Measurements from ENCODE around the gene AP2A1.
A peak's percentile ranks its signal among the peaks of the same experiment; 100 is the strongest.
"Not testable (repeated sequence)": the region's sequence is repeated elsewhere in the genome, so short reads cannot be mapped to it uniquely, and the experiment has no call there.

AP2A1 gene

DNA sequence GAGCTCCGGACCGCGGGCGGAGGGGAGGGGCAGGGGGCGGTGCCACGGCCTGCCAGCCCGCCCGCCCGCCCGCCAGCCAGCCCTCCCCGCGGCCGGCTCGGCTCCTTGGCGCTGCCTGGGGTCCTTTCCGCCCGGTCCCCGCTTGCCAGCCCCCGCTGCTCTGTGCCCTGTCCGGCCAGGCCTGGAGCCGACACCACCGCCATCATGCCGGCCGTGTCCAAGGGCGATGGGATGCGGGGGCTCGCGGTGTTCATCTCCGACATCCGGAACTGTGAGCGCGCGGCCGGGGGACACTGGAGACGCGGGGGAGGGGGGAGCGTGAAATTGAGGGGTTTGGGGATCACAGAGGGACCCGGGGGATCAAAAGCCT is at the start of gene AP2A1:
AP2A1 (plus strand) TSS at position 72 of the 370 bp plus-strand sequence; CDS start at position 205, 133 bp downstream.
- DNase-seq (ENCODE audit: low read depth in 3 of 3, low spot score in 1 of 3), result no peak

DNA sequence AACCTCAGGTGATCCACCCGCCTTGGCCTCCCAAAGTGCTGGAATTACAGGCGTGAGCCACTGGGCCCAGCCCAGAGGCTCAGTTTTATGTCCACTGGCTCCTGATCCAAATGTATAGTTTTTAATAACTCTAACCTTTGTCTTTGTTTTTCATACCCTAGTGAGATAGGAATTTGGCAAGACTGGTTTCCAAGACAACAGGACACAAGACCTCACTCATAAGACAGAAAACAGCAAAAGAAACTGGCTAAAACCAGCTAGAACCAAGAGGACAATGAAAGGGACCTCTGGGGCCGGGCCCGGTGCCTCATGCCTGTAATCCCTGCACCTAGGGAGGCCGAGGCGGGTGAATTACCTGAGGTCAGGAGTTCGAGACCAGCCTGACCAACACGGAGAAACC is 48.3 kb upstream of the AP2A1 start:
- DNase-seq (ENCODE audit: low read depth in 3 of 3, low spot score in 1 of 3), result no peak

DNA sequence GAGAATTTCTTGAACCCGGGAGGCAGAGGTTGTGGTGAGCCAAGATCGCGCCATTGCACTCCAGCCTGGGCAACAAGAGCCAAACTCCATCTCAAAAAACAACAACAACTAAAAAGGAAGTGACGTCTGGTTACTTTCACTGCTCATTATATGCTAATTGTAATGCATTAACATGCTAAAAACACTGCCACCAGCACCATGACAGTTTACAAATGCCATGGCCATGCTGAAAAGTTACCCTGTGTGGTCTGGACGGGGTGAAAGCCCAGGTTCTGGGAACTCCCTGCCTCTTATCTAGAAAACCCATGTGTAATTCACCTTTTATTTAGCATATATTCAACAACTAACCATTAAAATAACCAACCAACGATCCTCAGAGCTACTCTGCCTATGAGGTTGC is 47.8 kb upstream of the AP2A1 start:
- no peak for DNase-seq (ENCODE audit: low read depth in 3 of 3, low spot score in 1 of 3)

DNA sequence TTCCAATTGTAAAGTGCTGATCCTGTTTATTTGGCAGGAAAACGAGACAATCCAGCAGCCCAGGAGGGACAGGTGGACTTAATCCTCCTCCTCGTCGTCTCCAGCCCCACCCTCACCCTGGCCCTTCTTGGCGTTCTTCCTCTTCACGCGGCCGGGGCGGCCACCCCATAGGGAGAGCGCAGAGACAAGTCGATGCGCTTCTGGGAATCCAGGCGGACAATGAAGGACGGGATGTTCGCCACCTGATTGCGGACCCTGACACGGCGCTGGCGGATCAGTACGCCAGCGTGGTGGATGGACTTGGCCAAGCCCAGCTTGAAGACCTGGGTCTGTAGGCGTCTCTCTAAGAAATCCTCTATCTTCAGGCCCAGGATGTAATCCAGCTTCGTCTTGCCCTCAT is 47.4 kb upstream of the AP2A1 start:
- DNase-seq (ENCODE audit: low read depth in 3 of 3, low spot score in 1 of 3), result not testable (repeated sequence)

DNA sequence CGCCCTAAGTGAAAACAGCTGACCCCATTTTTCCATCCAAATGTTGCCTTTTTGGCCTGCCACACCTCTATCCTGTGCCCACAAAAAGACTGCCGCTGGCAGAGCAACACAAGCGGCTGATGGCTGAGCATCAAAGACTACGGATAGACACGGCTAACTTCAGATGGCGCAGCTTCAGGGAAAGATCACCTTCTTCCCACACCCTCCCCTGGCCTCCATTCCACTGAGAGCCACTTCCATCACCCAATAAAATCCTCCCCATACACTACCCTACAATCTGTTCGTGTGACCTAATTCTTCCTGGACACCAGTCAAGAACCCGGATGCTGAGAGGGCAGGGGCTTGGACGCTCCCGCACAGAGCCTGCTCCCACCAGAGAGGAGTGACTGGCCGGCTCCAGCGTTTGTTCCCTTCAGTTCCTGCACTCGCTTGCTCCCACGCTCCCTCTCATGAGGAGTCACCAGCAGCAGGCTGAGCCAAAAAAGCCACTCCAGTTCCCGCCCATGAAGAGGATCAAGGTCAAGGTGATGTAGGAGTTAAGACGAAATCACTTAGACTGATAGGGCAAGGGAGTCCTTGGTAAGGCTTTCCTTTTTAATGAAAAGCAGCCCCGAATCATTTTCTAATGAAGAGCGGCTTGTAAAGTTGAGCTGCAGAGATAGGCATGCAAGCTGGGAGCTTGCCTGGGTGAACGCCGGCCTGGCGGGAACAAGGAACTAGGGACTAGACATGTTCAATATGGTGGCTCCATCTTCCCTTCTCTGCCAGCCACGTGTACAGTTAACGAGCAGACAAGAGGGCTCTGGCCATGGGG is 39.4 kb upstream of the AP2A1 start:
- no peak for DNase-seq (ENCODE audit: low read depth in 3 of 3, low spot score in 1 of 3)

DNA sequence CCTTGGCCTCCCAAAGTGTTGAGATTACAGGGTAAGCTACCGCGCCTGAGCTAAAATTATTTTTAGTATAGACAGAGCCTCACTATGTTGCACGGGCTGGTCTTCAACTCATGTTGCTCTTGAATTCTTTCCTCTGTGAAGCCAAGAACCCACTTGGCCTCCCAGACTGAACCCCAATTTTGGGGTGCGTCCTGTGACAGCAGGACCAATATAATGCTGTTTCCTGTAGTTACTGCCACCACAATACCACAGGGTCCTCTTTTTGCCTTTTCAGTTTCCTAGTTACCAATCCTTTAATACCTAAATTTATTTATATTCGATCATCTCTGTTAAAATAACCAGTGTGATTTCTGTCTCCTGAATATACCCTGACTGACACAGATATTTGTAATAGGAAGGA is 36.6 kb upstream of the AP2A1 start:
- DNase-seq (ENCODE audit: low read depth in 3 of 3, low spot score in 1 of 3), result no peak

DNA sequence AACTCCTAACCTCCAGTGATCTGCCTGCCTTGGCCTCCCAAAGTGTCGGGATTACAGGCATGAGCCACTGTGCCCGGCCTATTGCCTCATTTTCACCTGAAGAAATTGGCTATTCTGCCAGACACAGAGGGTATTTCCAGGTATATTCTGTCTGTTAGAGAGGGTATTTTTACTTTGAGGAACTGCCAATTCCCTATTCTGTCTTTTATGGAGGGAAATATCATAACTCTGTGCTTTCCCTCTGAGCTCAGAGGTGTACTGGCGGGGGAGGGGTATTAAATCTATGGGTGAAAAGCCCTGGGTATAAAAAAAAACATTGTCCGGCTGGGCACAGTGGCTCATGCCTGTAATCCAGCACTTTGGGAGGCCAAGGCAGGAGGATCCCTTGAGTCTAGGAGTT is 28.5 kb upstream of the AP2A1 start:
- no peak for DNase-seq (ENCODE audit: low read depth in 3 of 3, low spot score in 1 of 3)

DNA sequence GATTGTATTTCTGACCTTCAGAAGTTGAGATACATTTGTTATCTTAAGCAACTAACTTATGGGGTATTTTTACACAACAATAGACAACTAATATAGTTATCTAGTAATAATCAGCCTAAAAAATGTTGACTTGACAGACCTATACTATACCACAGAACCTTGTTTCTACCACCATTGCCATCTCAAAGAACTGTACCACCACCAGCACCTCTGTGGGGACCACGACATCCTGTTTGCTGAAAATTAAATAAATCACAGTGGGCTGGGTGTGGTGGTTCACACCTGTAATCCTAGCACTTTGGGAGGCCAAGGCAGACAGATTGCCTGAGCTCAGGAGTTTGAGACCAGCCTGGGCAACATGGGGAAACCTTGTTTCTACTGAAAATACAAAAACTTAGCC is 27.7 kb upstream of the AP2A1 start:
- no peak for DNase-seq (ENCODE audit: low read depth in 3 of 3, low spot score in 1 of 3)

DNA sequence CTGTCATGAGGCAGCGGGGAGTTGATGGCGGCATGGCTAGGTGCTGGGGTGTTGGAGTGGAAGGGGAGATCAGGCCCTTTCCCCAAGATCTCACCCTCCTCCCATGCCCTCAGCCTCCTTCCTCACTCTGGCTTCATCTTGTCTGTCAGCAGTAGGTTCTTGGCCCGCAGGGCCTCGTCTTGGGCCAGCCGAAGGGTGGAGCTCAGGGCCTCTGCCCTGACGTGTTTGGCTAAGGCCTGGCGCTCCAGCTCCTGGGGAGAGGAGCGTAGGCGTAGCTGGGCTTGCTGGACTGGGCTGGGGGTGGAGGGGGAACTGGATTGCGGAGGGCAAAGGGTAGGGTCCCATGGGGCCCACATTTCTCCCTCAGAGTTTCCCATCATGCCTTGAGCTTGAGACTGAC is 26.9 kb upstream of the AP2A1 start:
- DNase-seq (ENCODE audit: low read depth in 3 of 3, low spot score in 1 of 3), result no peak

DNA sequence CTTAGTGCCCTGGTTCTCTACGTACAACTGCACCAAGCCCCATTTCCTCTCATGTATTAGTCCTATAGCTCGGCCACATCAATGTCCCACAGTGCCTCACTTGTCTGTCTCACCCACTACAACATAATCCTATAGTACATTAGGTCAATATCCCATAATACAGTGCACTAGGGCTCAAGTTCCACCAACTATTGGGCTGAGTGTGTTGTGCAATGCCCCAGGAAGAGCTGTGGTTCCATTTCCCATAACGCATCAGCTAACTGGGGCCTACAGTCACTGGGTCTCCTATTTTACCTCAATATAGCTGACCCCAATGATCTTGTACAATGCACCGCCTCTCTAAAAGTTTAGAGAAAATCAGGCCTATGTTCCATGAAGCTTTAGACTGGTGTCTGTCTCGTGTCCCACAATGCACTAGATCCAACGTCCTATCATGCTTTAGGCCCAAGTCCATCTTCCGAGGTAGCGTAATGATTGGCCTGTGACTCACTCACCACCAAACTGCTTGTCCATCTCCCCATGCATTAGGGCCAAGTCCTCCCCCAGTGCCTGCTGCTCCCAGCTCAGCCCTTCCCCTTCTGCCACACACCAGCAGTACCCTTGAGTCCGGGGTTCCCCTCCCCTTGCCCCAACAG is 25.5 kb upstream of the AP2A1 start:
- DNase-seq (ENCODE audit: low read depth in 3 of 3, low spot score in 1 of 3), result no peak

DNA sequence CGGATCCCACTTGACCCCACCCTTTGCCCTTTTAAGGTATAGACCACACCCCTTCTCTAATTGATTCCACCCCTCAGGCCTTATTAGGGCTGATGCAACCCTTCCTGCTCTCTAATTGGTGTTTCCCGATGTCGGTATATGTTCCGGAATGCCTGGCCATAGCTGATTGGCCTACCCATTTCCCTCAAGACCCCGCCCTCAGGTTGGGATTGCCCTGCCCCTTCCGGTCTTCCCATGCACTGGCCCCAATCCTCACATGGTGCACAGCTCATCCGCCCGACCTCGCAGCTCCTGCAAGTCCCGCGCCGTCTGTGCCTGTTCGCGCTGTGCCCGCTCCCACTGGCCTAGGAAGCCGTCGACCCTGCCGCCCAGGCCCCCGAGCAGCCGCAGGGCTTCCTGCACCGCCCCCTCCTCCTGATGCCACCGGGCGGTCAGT is 21.8 kb upstream of the AP2A1 start:
- DNase-seq (ENCODE audit: low read depth in 3 of 3, low spot score in 1 of 3), result no peak

DNA sequence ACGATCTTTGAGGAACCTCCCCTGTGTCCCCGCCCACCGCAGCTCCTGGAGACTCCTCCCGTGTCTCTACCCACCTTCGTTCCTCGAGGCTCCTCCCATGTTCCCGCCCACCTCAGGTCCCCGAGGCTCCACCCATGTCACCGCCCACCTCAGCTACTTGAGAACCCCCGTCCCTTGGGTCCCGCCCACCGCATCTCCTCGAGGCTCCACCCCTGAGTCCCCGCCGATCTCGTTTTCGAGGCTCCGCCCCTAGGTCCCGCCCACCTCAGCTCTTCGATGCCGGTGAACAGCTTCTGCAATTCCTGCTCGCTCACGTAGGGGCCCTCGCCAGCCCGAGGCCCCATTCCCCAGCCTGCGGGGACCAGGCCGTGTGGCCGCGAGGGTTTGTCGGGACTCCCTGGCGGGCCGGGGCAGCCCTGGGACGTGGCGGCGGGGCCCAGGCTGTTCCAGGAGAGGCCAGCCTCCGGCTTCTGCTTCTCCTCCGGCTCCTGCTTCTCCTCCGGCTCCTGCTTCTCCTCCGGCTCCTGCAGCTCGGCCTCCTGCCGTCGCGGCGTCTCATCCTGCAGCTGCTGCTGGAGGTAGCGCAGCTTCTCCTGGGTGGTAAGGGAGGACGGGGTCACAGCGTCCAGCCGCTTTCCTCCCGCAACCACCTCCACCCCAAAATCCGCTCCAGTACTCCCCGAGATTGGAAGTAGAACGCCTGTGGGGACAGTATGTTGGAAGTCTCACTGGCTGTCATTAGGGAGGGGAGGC is 20.4 kb upstream of the AP2A1 start:
- DNase-seq (ENCODE audit: low read depth in 3 of 3, low spot score in 1 of 3), result peak in 1 of 3 donors; percentile 18

DNA sequence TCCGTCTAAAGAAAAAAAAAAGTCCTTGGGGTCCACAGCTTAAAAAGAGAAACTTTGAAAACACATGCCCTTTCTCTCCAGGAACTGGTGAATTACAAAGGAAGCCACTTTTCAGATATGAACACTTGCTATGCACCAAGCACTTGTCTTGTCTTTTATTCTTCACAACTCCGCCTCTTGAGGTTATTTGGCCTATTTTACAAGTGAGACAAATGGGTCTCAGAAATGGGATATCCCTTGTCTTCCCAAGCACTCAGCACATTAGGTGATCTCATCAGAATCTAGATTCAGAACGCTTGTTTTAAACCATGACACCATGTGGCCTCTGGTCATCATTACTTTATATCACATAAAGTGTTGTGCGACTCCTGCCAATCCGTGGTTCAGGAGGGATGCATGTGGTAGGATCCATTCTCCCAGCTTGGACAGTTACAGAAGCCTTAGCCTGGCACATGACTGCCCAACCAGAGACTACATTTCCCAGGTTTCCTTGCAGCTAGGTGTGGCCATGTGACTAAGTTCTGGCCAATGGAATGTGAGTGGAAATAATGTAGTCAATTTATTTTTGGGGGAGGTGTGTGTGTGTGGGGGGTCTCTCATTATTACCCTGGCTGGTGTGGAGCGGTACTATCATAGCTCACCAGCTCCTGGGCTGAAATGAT is 17.6 kb upstream of the AP2A1 start:
- no peak for DNase-seq (ENCODE audit: low read depth in 3 of 3, low spot score in 1 of 3)

DNA sequence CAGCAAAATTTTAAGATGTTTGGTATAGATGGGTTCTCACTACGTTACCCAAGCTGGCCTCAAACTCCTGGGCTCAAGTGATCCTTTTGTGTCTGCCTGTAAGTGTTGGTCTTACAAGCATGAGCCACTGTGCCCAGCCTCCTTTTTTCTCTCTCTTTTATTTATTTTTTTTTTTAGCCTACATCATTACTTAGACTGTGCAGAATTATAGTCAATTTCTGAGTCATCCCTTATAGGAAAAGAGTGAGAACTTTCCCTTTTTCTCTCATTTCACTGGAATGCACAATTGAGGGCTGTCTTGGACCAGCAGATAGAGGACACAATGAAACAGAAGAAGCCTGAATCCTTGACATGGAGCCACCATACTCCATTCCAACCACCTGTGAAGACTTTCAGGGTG is 17.0 kb upstream of the AP2A1 start:
- DNase-seq (ENCODE audit: low read depth in 3 of 3, low spot score in 1 of 3), result no peak

DNA sequence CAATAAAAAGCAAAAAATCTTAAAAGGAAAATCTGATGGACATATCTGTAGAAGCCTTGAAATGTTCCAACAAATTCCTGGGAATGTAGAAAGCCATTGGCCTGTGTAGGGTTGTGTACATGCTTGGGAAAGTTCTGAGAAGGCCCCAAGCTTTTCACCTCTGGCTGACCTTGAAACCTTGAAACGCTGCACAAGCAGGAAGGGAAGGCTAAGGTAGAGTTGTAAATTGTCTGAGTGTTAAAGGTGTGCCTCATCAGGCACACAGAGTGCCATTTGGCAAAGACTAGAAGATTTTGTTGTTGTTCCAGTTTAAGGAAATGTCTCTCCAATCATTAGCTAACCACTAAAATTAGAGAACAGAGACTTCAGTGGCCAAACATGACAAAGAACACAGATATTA is 14.1 kb upstream of the AP2A1 start:
- no peak for DNase-seq (ENCODE audit: low read depth in 3 of 3, low spot score in 1 of 3)

DNA sequence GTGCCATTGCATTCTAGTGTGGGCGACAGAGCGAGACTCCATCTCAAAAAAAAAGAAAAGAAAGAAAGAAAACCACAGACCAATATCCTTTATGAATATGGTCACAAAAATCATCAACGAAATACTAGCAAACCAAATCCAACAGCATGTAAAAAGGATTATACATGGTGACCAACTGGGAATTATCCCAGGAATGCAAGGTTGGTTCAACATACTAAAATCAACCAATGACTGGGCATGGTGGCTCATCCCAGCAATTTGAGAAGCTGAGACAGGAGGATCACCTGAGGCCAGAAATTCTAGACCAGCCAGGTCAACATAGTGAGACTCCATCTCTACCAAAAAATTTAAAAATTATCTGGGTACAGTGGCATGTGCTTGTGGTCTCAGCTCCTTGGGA is 10.8 kb upstream of the AP2A1 start:
- DNase-seq (ENCODE audit: low read depth in 3 of 3, low spot score in 1 of 3), result no peak

DNA sequence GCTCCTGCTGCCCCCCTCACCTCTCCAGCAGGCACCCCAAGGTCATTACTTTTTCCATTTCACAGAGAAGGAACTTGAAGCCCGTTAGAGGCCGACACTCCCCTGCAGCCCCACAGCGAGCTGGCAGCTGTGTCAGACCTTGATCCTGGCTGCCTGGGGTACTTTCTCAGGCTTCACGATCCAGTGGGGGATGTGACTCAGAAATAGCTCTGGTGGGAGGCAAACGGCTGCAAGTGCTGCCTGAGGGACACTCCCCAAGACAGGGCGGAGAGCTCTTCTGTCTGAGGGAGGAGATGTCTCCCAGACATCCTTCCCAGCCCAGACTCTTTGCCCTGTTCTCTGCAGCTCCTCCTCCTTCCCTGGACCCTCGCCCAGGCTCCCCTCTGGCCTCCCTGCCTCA is 8.5 kb upstream of the AP2A1 start:
- no peak for DNase-seq (ENCODE audit: low read depth in 3 of 3, low spot score in 1 of 3)

DNA sequence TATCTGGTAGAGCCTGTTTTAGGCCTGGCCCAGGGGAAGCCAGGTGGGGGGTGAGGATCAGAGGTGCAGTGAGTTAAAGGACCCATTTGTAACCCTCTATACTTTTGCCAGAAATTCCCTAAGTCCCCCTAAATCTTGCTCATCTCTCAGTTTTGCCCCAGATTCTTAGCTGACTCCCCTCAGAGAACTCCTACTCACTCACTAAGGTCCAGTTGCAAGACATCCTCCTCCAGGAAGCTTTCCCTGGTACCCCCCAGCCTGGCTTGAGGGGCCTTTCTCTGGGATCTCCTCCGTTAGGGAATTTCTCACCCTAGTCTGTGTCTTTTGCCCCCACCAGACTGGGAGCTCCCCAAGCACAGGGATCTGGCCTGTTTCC is 5.6 kb upstream of the AP2A1 start:
- no peak for DNase-seq (ENCODE audit: low read depth in 3 of 3, low spot score in 1 of 3)

DNA sequence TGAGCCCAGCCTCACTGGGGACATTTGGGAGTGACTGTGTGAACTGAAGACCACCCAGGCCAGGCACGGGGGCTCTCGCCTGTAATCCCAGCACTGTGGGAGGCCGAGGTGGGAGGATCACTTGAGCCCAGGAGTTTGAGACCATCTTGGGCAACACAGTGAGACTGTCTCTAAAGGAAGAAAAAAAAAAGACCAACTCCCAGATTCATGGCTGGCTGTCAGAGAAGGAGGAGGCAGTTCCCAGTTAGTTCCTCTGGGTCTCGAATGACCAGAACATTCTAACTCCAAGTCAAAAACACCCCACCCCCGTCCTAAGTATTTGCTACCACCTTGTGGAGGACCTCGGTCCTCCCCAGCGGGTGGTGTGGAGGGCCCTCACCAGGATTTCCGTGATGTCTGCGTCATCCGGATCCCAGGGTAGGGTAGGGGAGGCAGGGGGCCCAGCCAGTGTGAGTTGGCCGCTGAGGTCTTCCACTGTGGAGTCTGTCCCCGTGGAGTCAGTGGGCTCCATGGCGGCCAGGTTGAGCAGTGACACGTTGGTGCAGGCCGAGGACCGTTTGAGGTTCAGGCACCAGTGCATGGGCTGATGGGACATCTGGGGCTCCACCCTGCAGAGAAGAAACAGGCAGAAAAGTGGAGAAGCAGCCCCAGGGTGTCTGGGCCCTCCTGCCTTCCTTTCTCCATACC is 5.0 kb upstream of the AP2A1 start:
- no peak for DNase-seq (ENCODE audit: low read depth in 3 of 3, low spot score in 1 of 3)

DNA sequence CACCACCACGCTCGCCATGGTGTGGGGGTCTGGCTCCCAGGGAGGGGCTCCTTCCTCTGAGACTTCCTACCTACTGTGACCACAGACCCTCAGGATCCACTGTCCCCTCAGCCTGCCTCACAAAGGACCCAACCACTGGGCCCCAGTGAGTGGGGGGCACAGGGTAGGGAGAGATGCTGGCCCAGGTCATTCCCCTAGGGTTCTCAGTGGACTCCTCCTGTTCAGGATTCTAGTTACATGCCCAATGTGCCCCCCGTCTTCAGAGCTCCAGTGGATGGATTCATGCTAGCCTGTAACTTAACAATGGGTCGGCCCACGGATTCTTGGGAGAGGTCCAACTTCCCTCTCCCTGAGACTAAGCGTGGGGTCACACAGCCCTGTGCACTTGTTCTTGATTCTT is 3.6 kb upstream of the AP2A1 start, which contains the start of gene TSKS:
TSKS (minus strand) TSS at position 77 of the 400 bp plus-strand sequence; CDS start at position 18, 59 bp downstream.
- DNase-seq (ENCODE audit: low read depth in 3 of 3, low spot score in 1 of 3), result no peak

DNA sequence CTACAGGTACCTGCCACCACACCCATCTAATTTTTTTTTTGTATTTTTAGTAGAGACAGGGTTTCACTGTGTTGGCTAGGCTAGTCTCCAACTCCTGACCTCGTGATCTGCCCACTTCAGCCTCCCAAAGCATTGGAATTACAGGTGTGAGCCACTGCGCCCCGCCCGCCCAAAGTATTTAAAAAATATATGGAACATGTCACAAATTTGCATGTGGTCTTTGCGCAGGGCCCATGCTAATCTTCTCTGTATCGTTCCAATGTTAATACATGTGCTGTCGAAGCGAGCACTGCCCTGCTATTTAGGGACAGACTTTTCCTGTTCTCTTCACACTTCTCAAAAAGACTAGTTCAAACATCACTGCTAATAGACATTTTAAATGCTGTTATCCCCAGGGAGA is 2.5 kb upstream of the AP2A1 start:
- no peak for DNase-seq (ENCODE audit: low read depth in 3 of 3, low spot score in 1 of 3)
